Fibroblast of lung (primary cell): ENCODE measurements around the gene NUP205.

Experiments used
- EZH2 ChIP-seq: IDR thresholded peaks from 2 replicates; pipeline ENCODE4 v1.5.1; 2012; ENCODE audit warnings: low read length, control low read depth, mild to moderate bottlenecking; ENCODE audit errors: missing control alignments
- TF ChIP-seq, protein P1 (sequence below), 2 donors: IDR thresholded peaks in 1 of 2; conservative IDR thresholded peaks in 1 of 2; 1 replicate in 1 of 2; 2 replicates in 1 of 2; pipeline ENCODE4 v1.5.1; 2011 to 2012; ENCODE audit warnings: low read length in 2 of 2, control low read depth in 1 of 2, inconsistent platforms in 1 of 2, low read depth in 1 of 2, mild to moderate bottlenecking in 1 of 2

DNA sequence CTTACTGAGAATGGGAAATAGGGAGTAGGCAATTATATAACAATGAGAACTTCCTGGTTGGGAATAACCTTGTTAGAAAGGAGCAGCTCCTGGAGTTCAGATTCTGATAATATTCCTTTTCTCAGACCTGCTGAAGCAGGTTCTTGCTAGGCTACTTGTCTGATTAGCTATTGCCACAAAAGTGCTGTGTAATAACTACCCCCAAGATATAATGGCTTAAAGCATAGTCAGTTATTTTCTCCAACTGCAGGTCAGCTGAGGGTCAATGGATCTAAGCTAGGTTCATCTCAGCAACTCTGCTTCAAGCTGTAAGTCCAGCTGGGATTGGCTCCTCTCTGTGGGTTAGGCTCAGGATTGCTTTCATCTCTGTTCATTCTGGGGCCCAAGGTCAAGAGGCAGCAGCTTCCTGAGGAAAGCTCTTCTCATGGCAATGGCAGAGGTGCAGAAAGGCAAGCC is 38.5 kb upstream of the NUP205 start:
- TF ChIP-seq, protein P1, sequence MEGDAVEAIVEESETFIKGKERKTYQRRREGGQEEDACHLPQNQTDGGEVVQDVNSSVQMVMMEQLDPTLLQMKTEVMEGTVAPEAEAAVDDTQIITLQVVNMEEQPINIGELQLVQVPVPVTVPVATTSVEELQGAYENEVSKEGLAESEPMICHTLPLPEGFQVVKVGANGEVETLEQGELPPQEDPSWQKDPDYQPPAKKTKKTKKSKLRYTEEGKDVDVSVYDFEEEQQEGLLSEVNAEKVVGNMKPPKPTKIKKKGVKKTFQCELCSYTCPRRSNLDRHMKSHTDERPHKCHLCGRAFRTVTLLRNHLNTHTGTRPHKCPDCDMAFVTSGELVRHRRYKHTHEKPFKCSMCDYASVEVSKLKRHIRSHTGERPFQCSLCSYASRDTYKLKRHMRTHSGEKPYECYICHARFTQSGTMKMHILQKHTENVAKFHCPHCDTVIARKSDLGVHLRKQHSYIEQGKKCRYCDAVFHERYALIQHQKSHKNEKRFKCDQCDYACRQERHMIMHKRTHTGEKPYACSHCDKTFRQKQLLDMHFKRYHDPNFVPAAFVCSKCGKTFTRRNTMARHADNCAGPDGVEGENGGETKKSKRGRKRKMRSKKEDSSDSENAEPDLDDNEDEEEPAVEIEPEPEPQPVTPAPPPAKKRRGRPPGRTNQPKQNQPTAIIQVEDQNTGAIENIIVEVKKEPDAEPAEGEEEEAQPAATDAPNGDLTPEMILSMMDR (conservative IDR thresholded peaks at IDR 0.05 in 1 of 2, IDR thresholded peaks at IDR 0.05 in 1 of 2; ENCODE audit: low read depth in 1 of 2, low read length in 2 of 2) = no peak
- TF ChIP-seq EZH2 = no peak
